ENCODE results near the gene NNAT.
"Not testable (repeated sequence)": the region's sequence is repeated elsewhere in the genome, so short reads cannot be mapped to it uniquely, and the experiment has no call there.

Gene NNAT

GRCh38 chr20:37552415-37552814, 31.4 kb downstream of the NNAT start:
- no peak overlapping the region for H3K4me3 ChIP-seq (ENCODE audit: low read depth, low read length, poor library complexity, severe bottlenecking)
- H2AFZ ChIP-seq (ENCODE audit: low read length), result no peak overlapping the region
- no peak overlapping the region for H3K9ac ChIP-seq (ENCODE audit: low read length)
- no peaks in the 10 kb centered on the region for H3F3A ChIP-seq (ENCODE audit: insufficient read depth, low read length)
- H4K20me1 ChIP-seq (ENCODE audit: insufficient read depth, low read length), result no peaks in the 10 kb centered on the region
- H3K36me3 ChIP-seq (ENCODE audit: insufficient read depth, low read length), result no peaks in the 10 kb centered on the region
- H3K9me2 ChIP-seq (ENCODE audit: low read depth, low read length), result no peaks in the 10 kb centered on the region
- H3K79me2 ChIP-seq (ENCODE audit: insufficient read depth, low read length), result no peaks in the 10 kb centered on the region
- no peak overlapping the region for H3K27ac ChIP-seq (ENCODE audit: low read depth, low read length, poor library complexity, severe bottlenecking)
- no peaks in the 10 kb centered on the region for H3K4me1 ChIP-seq (ENCODE audit: insufficient read depth, low read length, severe bottlenecking)
- H3K27me3 ChIP-seq (ENCODE audit: insufficient read depth, low read length), result no peaks in the 10 kb centered on the region
- H3K4me2 ChIP-seq (ENCODE audit: low read length), result no peak overlapping the region
- H3K9me3 ChIP-seq (ENCODE audit: low read length), result no peaks in the 10 kb centered on the region
- TF ChIP-seq CTCF (IDR thresholded peaks at IDR 0.05; ENCODE audit: low read length) (no peak), EZH2 (IDR thresholded peaks at IDR 0.05; ENCODE audit: borderline replicate concordance, low read length) (no peak)

- H2AFZ ChIP-seq (ENCODE audit: low read length); H4K20me1 ChIP-seq (ENCODE audit: insufficient read depth, low read length); H3F3A ChIP-seq (ENCODE audit: insufficient read depth, low read length); H3K36me3 ChIP-seq (ENCODE audit: insufficient read depth, low read length); H3K9me2 ChIP-seq (ENCODE audit: low read depth, low read length); H3K4me1 ChIP-seq (ENCODE audit: insufficient read depth, low read length, severe bottlenecking); H3K27ac ChIP-seq (ENCODE audit: low read depth, low read length, poor library complexity, severe bottlenecking); H3K4me3 ChIP-seq (ENCODE audit: low read depth, low read length, poor library complexity, severe bottlenecking); H3K27me3 ChIP-seq (ENCODE audit: insufficient read depth, low read length); H3K79me2 ChIP-seq (ENCODE audit: insufficient read depth, low read length); H3K4me2 ChIP-seq (ENCODE audit: low read length); H3K9me3 ChIP-seq (ENCODE audit: low read length); H3K9ac ChIP-seq (ENCODE audit: low read length): not testable (repeated sequence)
Observed at GRCh38 chr20:37554721-37555298, 33.8 kb downstream of the NNAT start.

GRCh38 chr20:37556538-37556937, 35.5 kb downstream of the NNAT start:
- H3K4me1 ChIP-seq (ENCODE audit: insufficient read depth, low read length, severe bottlenecking), result no peaks in the 10 kb centered on the region
- TF ChIP-seq EZH2 (IDR thresholded peaks at IDR 0.05; ENCODE audit: borderline replicate concordance, low read length) (no peak), CTCF (IDR thresholded peaks at IDR 0.05; ENCODE audit: low read length) (no peak)
- no peak overlapping the region for H3K4me2 ChIP-seq (ENCODE audit: low read length)
- no peaks in the 10 kb centered on the region for H3K9me2 ChIP-seq (ENCODE audit: low read depth, low read length)
- no peak overlapping the region for H3K4me3 ChIP-seq (ENCODE audit: low read depth, low read length, poor library complexity, severe bottlenecking)
- H4K20me1 ChIP-seq (ENCODE audit: insufficient read depth, low read length), result no peaks in the 10 kb centered on the region
- no peak overlapping the region for H3K9ac ChIP-seq (ENCODE audit: low read length)
- no peak overlapping the region for H3K27ac ChIP-seq (ENCODE audit: low read depth, low read length, poor library complexity, severe bottlenecking)
- no peaks in the 10 kb centered on the region for H3K9me3 ChIP-seq (ENCODE audit: low read length)
- no peaks in the 10 kb centered on the region for H3K36me3 ChIP-seq (ENCODE audit: insufficient read depth, low read length)
- no peak overlapping the region for H2AFZ ChIP-seq (ENCODE audit: low read length)
- H3F3A ChIP-seq (ENCODE audit: insufficient read depth, low read length), result no peaks in the 10 kb centered on the region
- H3K79me2 ChIP-seq (ENCODE audit: insufficient read depth, low read length), result no peaks in the 10 kb centered on the region
- H3K27me3 ChIP-seq (ENCODE audit: insufficient read depth, low read length), result no peaks in the 10 kb centered on the region

GRCh38 chr20:37558306-37558705, 37.3 kb downstream of the NNAT start:
- Histone ChIP-seq H3K4me3 (ENCODE audit: low read depth, low read length, poor library complexity, severe bottlenecking) (no peak overlapping the region), H2AFZ (ENCODE audit: low read length) (no peak overlapping the region)

More at GRCh38 chr20:37558306-37558705, 37.3 kb downstream of the NNAT start:
- Histone ChIP-seq H3K27me3 (ENCODE audit: insufficient read depth, low read length) (no peaks in the 10 kb centered on the region; the same call in 1 of the 2 replicates), H3K9me3 (ENCODE audit: low read length) (no peaks in the 10 kb centered on the region), H3K4me2 (ENCODE audit: low read length) (no peak overlapping the region), H3K9me2 (ENCODE audit: low read depth, low read length) (no peaks in the 10 kb centered on the region), H3K4me1 (ENCODE audit: insufficient read depth, low read length, severe bottlenecking) (no peaks in the 10 kb centered on the region), H3K27ac (ENCODE audit: low read depth, low read length, poor library complexity, severe bottlenecking) (no peak overlapping the region), H3F3A (ENCODE audit: insufficient read depth, low read length) (no peaks in the 10 kb centered on the region), H4K20me1 (ENCODE audit: insufficient read depth, low read length) (no peaks in the 10 kb centered on the region), H3K79me2 (ENCODE audit: insufficient read depth, low read length) (no peaks in the 10 kb centered on the region), H3K36me3 (ENCODE audit: insufficient read depth, low read length) (no peaks in the 10 kb centered on the region), H3K9ac (ENCODE audit: low read length) (no peak overlapping the region)
- TF ChIP-seq EZH2 (IDR thresholded peaks at IDR 0.05; ENCODE audit: borderline replicate concordance, low read length), result no peak
- no peak for TF ChIP-seq CTCF (IDR thresholded peaks at IDR 0.05; ENCODE audit: low read length)

All from OCI-LY1 (cell line).